ENCODE results near the gene CCDC171. TPM values are rescaled to one million over a fixed set of nuclear protein-coding genes. Genes with fewer than 3 reads are reported as not detected.

CCDC171 gene
- polyA plus RNA-seq, 2 donors = 0.55 to 1.2 TPM

- Histone ChIP-seq H3K9me3 (ENCODE audit: control insufficient read depth in 2 of 2, insufficient read depth in 1 of 2, low read depth in 1 of 2, low read length in 1 of 2) (no peaks in the 10 kb centered on the region), H3K4me3 (ENCODE audit: low read depth in 1 of 2, low read length in 2 of 2) (no peak overlapping the region), H3K27ac (ENCODE audit: low read depth in 2 of 2, low read length in 1 of 2) (no peak overlapping the region), H3K36me3 (ENCODE audit: control insufficient read depth in 2 of 2, insufficient read depth in 2 of 2, low read length in 1 of 2) (no peaks in the 10 kb centered on the region), H3K27me3 (ENCODE audit: control insufficient read depth in 1 of 2, insufficient read depth in 2 of 2, low read length in 2 of 2) (no peaks in the 10 kb centered on the region), H3K4me1 (ENCODE audit: control insufficient read depth in 2 of 2, insufficient read depth in 2 of 2, low read length in 1 of 2) (no peaks in the 10 kb centered on the region)
- 1 to 2% methylated on average over 4 of the region's 4 CpGs for WGBS, 2 donors
Measured at GRCh38 chr9:15837079-15837679, 284.3 kb downstream of the CCDC171 start.

- no peaks in the 10 kb centered on the region for H3K9me3 ChIP-seq (ENCODE audit: control insufficient read depth in 2 of 2, insufficient read depth in 1 of 2, low read depth in 1 of 2, low read length in 1 of 2)
- no peak overlapping the region for H3K27ac ChIP-seq (ENCODE audit: low read depth in 2 of 2, low read length in 1 of 2)
- WGBS, 2 donors = 82 to 88% methylated on average over 3 of the region's 3 CpGs
- H3K4me1 ChIP-seq (ENCODE audit: control insufficient read depth in 2 of 2, insufficient read depth in 2 of 2, low read length in 1 of 2) = no peaks in the 10 kb centered on the region
- H3K4me3 ChIP-seq (ENCODE audit: low read depth in 1 of 2, low read length in 2 of 2) = no peak overlapping the region
- no peaks in the 10 kb centered on the region for H3K27me3 ChIP-seq (ENCODE audit: control insufficient read depth in 1 of 2, insufficient read depth in 2 of 2, low read length in 2 of 2)
- H3K36me3 ChIP-seq (ENCODE audit: control insufficient read depth in 2 of 2, insufficient read depth in 2 of 2, low read length in 1 of 2) = no peaks in the 10 kb centered on the region
Measured at GRCh38 chr9:15842051-15842450, 289.2 kb downstream of the CCDC171 start.

GRCh38 chr9:15843316-15843715 lies 290.5 kb downstream of the CCDC171 start:
- Histone ChIP-seq H3K4me3 (ENCODE audit: low read depth in 1 of 2, low read length in 2 of 2) (no peak overlapping the region), H3K9me3 (ENCODE audit: control insufficient read depth in 2 of 2, insufficient read depth in 1 of 2, low read depth in 1 of 2, low read length in 1 of 2) (no peaks in the 10 kb centered on the region), H3K27me3 (ENCODE audit: control insufficient read depth in 1 of 2, insufficient read depth in 2 of 2, low read length in 2 of 2) (no peaks in the 10 kb centered on the region), H3K36me3 (ENCODE audit: control insufficient read depth in 2 of 2, insufficient read depth in 2 of 2, low read length in 1 of 2) (no peaks in the 10 kb centered on the region), H3K4me1 (ENCODE audit: control insufficient read depth in 2 of 2, insufficient read depth in 2 of 2, low read length in 1 of 2) (no peaks in the 10 kb centered on the region), H3K27ac (ENCODE audit: low read depth in 2 of 2, low read length in 1 of 2) (no peak overlapping the region)

- Histone ChIP-seq H3K27ac (ENCODE audit: low read depth in 2 of 2, low read length in 1 of 2) (no peak overlapping the region), H3K4me1 (ENCODE audit: control insufficient read depth in 2 of 2, insufficient read depth in 2 of 2, low read length in 1 of 2) (no peaks in the 10 kb centered on the region), H3K36me3 (ENCODE audit: control insufficient read depth in 2 of 2, insufficient read depth in 2 of 2, low read length in 1 of 2) (no peaks in the 10 kb centered on the region), H3K9me3 (ENCODE audit: control insufficient read depth in 2 of 2, insufficient read depth in 1 of 2, low read depth in 1 of 2, low read length in 1 of 2) (no peaks in the 10 kb centered on the region), H3K27me3 (ENCODE audit: control insufficient read depth in 1 of 2, insufficient read depth in 2 of 2, low read length in 2 of 2) (no peaks in the 10 kb centered on the region), H3K4me3 (ENCODE audit: low read depth in 1 of 2, low read length in 2 of 2) (no peak overlapping the region)
- WGBS, 2 donors = 96 to 97% methylated on average over 2 of the region's 2 CpGs
Measured at GRCh38 chr9:15843931-15844330, 291.1 kb downstream of the CCDC171 start.

DNA sequence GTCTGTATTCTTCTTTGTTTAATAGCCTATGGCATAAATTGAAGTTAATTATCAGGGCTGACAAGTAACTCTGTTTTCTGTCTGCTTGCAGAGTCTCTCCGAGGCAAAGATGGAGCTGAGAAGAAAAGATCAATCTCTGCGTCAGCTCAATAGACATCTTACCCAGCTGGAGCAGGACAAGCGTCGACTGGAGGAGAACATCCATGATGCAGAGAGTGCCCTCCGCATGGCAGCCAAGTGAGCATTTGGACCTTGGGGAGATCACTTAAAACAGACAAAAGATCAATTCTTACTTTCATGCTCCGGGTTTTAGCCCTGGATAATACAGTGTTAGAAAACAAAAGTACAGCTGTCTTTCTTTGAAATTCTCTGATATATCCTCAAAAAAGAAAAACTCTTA lies 293.8 kb downstream of the CCDC171 start:
- 86 to 90% methylated on average over 6 of the region's 6 CpGs for WGBS, 2 donors
- no peak overlapping the region for H3K4me3 ChIP-seq (ENCODE audit: low read depth in 1 of 2, low read length in 2 of 2)

GRCh38 chr9:15849871-15850270 lies 297.0 kb downstream of the CCDC171 start:
- Histone ChIP-seq H3K4me1 (ENCODE audit: control insufficient read depth in 2 of 2, insufficient read depth in 2 of 2, low read length in 1 of 2) (no peaks in the 10 kb centered on the region), H3K36me3 (ENCODE audit: control insufficient read depth in 2 of 2, insufficient read depth in 2 of 2, low read length in 1 of 2) (no peaks in the 10 kb centered on the region), H3K9me3 (ENCODE audit: control insufficient read depth in 2 of 2, insufficient read depth in 1 of 2, low read depth in 1 of 2, low read length in 1 of 2) (no peaks in the 10 kb centered on the region), H3K27ac (ENCODE audit: low read depth in 2 of 2, low read length in 1 of 2) (no peak overlapping the region), H3K4me3 (ENCODE audit: low read depth in 1 of 2, low read length in 2 of 2) (no peak overlapping the region), H3K27me3 (ENCODE audit: control insufficient read depth in 1 of 2, insufficient read depth in 2 of 2, low read length in 2 of 2) (no peaks in the 10 kb centered on the region)
- 89 to 94% methylated on average over 1 of the region's 1 CpG for WGBS, 2 donors

More for the DNA sequence above, 293.8 kb downstream of the CCDC171 start:
- Histone ChIP-seq H3K4me1 (ENCODE audit: control insufficient read depth in 2 of 2, insufficient read depth in 2 of 2, low read length in 1 of 2) (no peaks in the 10 kb centered on the region), H3K27ac (ENCODE audit: low read depth in 2 of 2, low read length in 1 of 2) (no peak overlapping the region), H3K36me3 (ENCODE audit: control insufficient read depth in 2 of 2, insufficient read depth in 2 of 2, low read length in 1 of 2) (no peaks in the 10 kb centered on the region), H3K9me3 (ENCODE audit: control insufficient read depth in 2 of 2, insufficient read depth in 1 of 2, low read depth in 1 of 2, low read length in 1 of 2) (no peaks in the 10 kb centered on the region), H3K27me3 (ENCODE audit: control insufficient read depth in 1 of 2, insufficient read depth in 2 of 2, low read length in 2 of 2) (no peaks in the 10 kb centered on the region)

- Histone ChIP-seq H3K27me3 (ENCODE audit: control insufficient read depth in 1 of 2, insufficient read depth in 2 of 2, low read length in 2 of 2) (no peaks in the 10 kb centered on the region), H3K4me3 (ENCODE audit: low read depth in 1 of 2, low read length in 2 of 2) (no peak overlapping the region), H3K36me3 (ENCODE audit: control insufficient read depth in 2 of 2, insufficient read depth in 2 of 2, low read length in 1 of 2) (no peaks in the 10 kb centered on the region), H3K9me3 (ENCODE audit: control insufficient read depth in 2 of 2, insufficient read depth in 1 of 2, low read depth in 1 of 2, low read length in 1 of 2) (no peaks in the 10 kb centered on the region), H3K4me1 (ENCODE audit: control insufficient read depth in 2 of 2, insufficient read depth in 2 of 2, low read length in 1 of 2) (no peaks in the 10 kb centered on the region), H3K27ac (ENCODE audit: low read depth in 2 of 2, low read length in 1 of 2) (no peak overlapping the region)
- WGBS, 2 donors = 60 to 68% methylated on average over 2 of the region's 2 CpGs
Measured at GRCh38 chr9:15851766-15852165, 298.9 kb downstream of the CCDC171 start.

DNA sequence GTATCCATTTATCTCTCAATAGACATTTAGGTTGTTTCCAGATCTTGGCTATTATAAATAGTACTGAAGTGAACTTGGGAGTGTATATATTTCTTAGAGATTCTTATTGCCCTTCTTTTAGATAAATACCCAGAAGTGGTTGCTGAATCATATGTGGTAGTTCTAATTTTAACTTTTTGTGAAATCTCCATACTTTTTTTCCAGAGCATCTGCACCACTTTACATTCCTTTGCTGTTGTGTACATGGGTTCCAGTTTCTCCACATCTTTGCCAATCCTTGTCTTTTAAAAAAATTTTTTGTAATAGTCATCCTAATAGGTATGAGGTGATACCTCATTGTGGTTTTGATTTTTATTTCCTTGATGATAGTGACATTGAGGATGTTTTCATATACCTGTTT lies 303.7 kb downstream of the CCDC171 start:
- Histone ChIP-seq H3K27ac (ENCODE audit: low read depth in 2 of 2, low read length in 1 of 2) (no peak overlapping the region), H3K27me3 (ENCODE audit: control insufficient read depth in 1 of 2, insufficient read depth in 2 of 2, low read length in 2 of 2) (no peaks in the 10 kb centered on the region), H3K9me3 (ENCODE audit: control insufficient read depth in 2 of 2, insufficient read depth in 1 of 2, low read depth in 1 of 2, low read length in 1 of 2) (no peaks in the 10 kb centered on the region), H3K4me1 (ENCODE audit: control insufficient read depth in 2 of 2, insufficient read depth in 2 of 2, low read length in 1 of 2) (no peaks in the 10 kb centered on the region), H3K36me3 (ENCODE audit: control insufficient read depth in 2 of 2, insufficient read depth in 2 of 2, low read length in 1 of 2) (no peaks in the 10 kb centered on the region), H3K4me3 (ENCODE audit: low read depth in 1 of 2, low read length in 2 of 2) (no peak overlapping the region)

DNA sequence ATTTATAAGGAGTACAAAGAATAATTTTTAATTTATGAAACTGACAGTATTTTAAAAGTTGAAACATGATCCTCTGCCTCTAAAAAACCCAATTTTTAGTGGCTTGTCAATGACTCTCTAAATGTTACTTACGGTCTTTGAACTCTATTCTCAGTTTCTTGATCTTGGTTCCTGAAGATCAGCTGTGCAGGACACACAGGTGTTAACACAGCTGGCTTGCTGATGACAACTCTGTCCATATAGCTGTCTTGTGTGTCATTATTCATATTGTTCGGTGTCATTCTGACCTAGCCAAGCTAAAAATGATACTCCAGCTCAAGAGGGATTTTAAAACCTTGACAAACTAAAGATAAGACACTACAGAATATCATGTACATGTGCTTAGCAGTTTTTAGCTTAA lies 314.5 kb downstream of the CCDC171 start:
- no peak overlapping the region for H3K27ac ChIP-seq (ENCODE audit: low read depth in 2 of 2, low read length in 1 of 2)
- H3K4me3 ChIP-seq (ENCODE audit: low read depth in 1 of 2, low read length in 2 of 2) = no peak overlapping the region
- no peaks in the 10 kb centered on the region for H3K4me1 ChIP-seq (ENCODE audit: control insufficient read depth in 2 of 2, insufficient read depth in 2 of 2, low read length in 1 of 2)
- no peaks in the 10 kb centered on the region for H3K36me3 ChIP-seq (ENCODE audit: control insufficient read depth in 2 of 2, insufficient read depth in 2 of 2, low read length in 1 of 2)
- H3K9me3 ChIP-seq (ENCODE audit: control insufficient read depth in 2 of 2, insufficient read depth in 1 of 2, low read depth in 1 of 2, low read length in 1 of 2) = no peaks in the 10 kb centered on the region
- 86 to 88% methylated on average over 2 of the region's 2 CpGs for WGBS, 2 donors
- no peaks in the 10 kb centered on the region for H3K27me3 ChIP-seq (ENCODE audit: control insufficient read depth in 1 of 2, insufficient read depth in 2 of 2, low read length in 2 of 2)

DNA sequence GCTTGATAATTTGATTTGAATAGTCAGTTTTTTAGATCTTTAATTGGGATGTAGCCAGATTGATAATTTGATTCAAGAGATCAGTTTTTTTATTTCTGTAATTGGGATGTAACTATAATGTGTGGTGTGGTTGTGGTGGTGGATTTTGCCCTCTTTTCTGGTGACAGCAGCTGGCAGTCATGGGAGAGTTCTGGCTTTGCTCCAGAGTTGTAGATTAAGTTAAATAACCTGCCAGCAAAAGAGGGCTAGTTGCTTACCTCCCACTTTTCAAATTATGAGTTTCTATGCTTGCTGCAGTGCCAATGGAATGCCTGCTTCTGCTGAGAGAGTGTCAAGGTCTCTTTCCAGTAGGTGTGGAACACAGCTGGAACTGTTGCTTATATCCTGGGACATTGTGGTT lies 315.1 kb downstream of the CCDC171 start:
- Histone ChIP-seq H3K36me3 (ENCODE audit: control insufficient read depth in 2 of 2, insufficient read depth in 2 of 2, low read length in 1 of 2) (no peaks in the 10 kb centered on the region), H3K4me3 (ENCODE audit: low read depth in 1 of 2, low read length in 2 of 2) (no peak overlapping the region), H3K4me1 (ENCODE audit: control insufficient read depth in 2 of 2, insufficient read depth in 2 of 2, low read length in 1 of 2) (no peaks in the 10 kb centered on the region), H3K9me3 (ENCODE audit: control insufficient read depth in 2 of 2, insufficient read depth in 1 of 2, low read depth in 1 of 2, low read length in 1 of 2) (no peaks in the 10 kb centered on the region), H3K27ac (ENCODE audit: low read depth in 2 of 2, low read length in 1 of 2) (no peak overlapping the region), H3K27me3 (ENCODE audit: control insufficient read depth in 1 of 2, insufficient read depth in 2 of 2, low read length in 2 of 2) (no peaks in the 10 kb centered on the region)
